ENCODE data around the gene C1orf21.

The C1orf21 gene

DNA sequence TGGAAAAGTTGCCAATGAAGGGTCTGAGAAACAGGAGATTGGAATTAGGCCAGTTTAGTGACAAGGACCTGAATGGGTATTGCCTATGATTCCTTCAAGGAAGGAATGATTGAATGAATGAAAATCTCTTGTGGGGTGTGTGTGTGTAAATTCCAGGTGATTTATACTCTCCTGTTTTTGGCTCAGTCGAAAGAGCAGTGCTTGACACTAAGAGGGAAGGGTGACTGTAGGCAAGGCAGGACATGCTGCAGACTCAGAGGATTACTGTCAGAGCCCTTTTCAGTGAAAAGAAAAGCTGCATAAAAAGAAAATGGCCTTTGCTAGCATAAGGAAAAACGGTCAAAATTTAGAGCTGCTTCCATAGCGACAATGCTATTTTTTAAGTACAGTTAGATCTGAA lies 30.1 kb downstream of the C1orf21 start:
- no peak for DNase-seq

- DNase-seq, result no peak
Measured at GRCh38 chr1:184417916-184418315, 31.1 kb downstream of the C1orf21 start.

DNA sequence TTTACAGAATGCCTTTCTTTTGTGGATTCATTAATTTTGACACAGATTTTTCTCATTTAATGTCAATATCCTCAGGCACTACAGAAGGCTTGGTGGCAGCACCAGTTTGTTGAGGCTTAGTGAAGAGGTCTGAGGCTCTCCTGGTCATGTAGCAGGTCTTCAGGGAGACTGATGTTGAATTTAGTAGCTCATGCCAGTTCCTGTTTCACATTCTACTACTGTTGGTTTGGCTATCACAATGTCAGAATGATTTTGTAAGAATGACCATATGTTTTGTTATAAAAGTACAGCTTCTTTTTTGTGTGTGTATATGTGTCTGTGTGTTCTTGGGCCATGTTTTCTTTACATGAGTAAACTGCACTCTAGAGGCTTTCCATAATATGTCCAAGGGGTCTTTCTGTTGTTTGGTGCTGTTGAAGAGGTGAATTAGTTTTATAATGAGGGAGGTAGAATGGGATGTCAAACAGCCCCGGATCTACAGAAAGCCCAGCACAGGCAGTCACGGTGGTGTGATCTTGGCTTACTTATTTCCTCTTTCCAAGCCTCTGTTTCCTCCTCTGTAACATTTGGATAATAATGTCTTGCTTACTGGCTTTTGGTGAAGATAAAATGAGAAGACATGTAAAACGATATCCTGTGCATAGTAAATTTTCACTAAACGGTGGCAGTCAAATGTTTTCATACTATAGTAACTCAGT lies 32.0 kb downstream of the C1orf21 start:
- no peak for DNase-seq

DNA sequence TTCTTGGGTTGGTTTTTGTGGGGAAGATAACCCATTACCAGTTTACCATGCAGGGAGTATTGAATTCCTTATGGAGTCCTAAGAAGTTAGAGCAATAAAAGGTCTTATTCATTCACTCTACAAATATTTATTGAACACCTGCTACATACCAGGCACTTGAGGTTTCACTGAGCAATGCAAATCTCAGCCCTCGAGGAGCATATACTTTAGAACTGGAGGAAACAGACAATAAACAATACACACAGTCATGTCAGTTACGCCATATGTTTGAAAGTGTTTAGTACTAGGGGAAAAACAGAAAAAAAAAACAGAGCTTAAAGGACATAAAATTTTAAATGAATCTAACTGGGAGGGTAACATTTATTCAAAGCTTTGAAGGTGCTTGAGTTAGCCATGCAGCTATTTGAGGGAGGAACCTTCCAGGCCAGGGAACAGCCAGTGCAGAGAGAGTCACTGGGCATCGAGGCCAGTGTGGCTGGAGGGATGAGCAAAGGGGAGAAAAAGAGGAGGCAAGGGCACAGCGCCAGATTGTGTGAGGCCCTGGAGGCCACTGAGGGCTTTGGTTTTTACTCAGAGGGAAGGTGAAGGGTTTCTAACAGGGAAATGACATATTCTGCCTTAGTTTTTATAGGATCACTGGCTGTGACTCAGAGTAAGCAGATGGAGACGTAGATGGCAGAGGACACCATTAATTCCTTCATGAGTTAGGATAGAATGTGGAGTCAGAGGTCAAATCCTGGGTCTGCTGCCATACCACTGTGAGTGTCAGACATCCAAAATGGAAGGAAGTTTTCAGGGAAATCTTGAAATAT lies 32.7 kb downstream of the C1orf21 start:
- no peak for DNase-seq

GRCh38 chr1:184422490-184423233 lies 35.8 kb downstream of the C1orf21 start:
- DNase-seq, result no peak

GRCh38 chr1:184423649-184424048 lies 36.8 kb downstream of the C1orf21 start:
- no peak for DNase-seq

DNA sequence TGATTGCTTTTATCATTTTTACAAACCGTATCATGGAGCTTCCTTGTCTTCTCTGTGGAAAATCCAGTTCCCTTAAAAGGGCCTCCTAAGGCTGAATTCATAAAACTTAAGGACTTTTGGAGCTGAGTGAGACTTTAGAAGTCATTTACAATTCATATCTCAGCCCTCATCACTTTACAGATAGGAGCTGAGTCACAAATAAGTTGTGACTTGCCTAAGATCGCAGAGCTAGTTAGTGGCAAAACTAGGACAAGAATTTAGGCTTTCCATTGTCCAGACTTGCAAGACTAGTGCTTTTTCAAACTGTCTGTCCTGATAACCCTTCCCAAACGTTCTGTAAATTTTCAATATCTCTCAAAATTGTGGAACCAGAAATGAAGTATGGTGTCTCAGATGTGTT lies 37.3 kb downstream of the C1orf21 start:
- no peak for DNase-seq

DNA sequence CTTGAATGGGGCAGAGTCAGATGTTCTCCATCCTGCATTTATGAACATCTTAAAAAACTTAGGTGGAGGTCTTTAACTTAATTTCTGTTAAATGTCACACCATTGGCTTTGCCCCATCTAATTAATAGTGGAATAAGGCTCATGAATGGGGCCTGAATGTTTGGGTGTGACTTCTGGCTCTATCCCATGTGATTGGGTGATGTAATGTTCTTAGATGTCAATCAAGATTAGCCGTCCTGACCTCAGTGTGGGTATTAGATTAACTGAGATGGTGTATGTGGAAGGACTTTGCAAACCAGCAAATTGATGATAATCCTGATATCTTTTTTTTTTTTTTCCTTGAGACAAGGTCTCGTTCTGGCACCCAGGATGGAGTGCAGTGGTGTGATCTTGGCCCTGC lies 38.1 kb downstream of the C1orf21 start:
- no peak for DNase-seq

DNA sequence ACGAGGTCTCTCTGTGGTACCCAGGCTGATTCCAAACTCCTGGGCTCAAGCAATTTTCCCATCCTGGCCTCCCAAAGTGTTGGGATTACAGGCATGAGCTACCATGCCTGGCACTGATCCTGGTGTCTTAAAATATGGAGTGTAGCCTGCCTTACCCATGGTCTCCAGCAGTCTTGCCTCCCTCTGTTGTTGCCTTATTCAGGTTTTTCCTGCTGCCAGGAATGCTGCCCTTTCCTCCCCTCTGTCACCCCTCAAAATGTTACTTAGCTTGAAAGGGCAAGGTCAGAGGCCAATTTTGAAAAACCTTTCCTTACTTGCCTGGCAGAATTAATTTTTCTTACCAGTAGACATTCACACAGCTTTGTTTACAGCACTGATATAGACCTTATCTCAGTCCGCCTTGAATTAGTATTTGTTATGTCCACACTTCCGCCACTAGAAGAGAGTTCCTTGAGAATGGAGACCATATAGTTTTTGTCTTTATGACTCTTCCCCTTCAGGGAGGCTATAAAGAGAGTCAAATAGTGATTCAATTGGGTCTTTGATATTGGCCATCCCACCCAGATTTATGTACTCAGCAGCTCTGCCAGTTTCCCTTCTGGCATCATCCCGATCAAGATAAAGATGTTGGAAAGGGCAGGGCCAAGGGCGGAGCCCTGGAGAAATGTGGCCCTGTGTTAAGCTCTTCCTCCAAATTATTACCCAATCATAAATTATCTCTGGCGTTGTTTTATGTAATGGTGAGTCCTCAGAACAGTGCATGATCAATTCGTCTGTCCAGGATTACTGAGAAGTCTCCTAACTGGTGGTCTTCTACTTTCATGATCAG lies 38.8 kb downstream of the C1orf21 start:
- DNase-seq, result no peak

DNA sequence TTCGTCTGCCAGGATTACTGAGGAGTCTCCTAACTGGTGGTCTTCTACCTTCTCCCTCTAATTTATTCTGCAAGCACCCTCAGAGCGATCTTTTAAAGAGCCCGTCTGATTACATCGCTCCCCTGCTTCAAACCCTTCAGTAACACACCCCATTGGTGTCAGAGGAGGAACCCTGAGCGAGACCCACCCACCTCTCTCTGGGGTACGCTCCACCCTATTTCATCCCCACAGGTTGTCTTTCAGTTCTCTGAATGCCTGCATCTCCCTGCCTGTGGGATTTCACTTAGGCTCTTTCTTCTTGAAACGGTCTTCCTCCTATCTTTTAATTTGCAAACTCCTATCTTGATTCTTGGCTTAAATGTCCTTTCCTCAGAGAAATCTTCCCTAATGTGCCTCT lies 39.4 kb downstream of the C1orf21 start:
- DNase-seq, result no peak

DNA sequence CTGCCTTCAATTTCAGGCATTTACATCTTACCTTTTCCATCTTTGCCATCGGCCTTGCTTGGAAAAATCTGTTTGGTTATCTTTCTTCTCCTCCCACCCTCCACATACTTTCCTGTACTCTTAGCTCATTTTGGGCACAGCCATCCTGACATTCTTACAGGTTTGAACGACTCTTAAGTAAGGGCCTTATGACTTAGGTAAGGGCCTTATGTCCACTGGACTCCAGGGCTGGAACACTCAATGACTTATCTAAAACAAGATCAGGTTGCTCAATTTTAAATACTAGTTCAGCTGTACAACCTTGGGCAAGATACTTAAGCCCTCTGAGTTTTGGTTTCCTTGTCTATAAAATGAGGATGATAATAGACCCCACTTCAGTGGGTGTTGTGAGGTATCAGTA lies 40.9 kb downstream of the C1orf21 start:
- no peak for DNase-seq

DNA sequence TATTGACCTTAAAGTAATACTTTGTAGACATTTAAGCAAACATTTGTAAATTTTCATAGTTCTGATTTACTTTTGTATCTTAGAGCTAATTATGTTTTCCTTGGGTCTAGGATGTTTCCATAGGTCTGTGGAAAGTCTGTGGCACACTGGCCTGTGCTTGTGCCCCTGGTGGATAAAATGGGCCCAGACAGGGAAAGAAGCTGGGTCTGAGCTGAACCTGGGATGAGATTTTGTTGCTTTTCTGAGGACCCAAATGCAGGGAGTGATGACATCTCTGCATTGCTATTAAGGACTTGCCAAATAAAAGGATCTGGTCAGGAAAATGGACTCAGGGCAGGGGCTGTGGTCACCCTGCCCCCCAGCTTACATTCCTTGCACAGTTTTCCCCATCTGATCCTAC lies 41.8 kb downstream of the C1orf21 start:
- DNase-seq, result no peak

GRCh38 chr1:184429335-184429734 lies 42.5 kb downstream of the C1orf21 start:
- no peak for DNase-seq

- DNase-seq, result peak; percentile 88
Measured at GRCh38 chr1:184433956-184434502, 47.2 kb downstream of the C1orf21 start.

DNA sequence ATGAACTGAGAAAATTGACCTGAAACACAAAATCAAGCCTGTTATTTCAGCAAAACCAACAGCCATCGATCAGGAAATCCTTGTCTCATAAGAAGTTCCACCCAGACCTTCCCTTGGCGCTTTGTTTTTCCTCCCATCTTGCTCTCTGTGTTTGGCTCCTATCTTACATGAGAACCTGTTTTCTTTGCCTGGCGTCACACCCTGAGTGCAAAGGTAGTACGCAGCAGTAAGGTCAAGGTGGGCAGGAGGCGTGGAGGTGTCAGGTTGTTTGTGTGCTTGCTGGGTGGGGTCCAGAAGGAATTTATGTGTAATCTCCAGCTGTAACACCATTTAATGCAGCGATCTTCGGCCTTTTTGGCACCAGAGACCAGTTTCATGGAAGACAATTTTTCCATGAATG lies 50.5 kb downstream of the C1orf21 start:
- no peak for DNase-seq

- DNase-seq, result no peak
Measured at GRCh38 chr1:184438363-184438762, 51.5 kb downstream of the C1orf21 start.

DNA sequence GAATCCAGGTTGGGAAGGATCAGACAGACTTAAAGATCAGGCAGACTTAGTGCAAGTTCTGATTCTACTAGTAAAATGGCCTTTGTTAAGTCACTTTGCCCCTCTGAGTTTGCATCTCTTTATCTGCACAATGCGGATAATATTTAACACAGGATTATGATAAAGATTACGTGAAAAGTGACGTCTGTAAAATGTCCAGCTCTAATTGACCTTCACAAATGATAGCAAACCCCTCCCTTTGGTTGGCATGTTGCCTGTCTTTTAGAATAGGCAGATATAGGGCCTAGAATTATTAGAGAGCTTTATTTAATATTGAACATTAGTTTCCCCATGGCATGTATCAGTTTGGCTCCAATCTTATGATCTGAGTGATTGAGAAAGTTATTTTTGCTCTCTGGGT lies 55.4 kb downstream of the C1orf21 start:
- DNase-seq, result no peak

- no peak for DNase-seq
Measured at GRCh38 chr1:184443201-184443600, 56.4 kb downstream of the C1orf21 start.

GRCh38 chr1:184443624-184444023 lies 56.8 kb downstream of the C1orf21 start:
- DNase-seq, result no peak

GRCh38 chr1:184445997-184446396 lies 59.2 kb downstream of the C1orf21 start:
- no peak for DNase-seq

DNA sequence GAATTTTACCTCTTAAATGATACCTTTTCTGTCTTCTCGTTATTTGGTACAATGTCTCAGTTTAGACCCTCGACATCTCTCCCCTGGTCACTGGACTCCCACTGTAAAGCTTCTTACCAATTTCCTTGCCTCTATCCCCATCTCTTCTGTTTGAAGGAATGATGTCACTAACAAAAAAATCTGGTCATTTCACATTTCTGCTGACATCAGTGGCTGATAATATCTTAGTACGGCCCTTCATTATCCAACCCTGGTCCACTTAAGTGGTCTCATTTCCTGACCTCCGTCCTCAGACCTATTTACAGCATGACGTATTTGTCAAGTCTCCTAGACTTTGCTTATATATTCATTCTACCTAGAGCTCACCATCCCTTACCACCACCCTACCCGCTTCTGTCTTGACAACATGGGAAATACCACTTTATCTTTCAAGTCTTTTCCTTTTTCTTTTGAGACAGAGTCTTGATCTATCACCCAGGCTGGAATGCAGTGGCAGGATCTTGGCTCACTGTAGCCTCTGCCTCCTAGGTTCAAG lies 60.9 kb downstream of the C1orf21 start:
- no peak for DNase-seq

- no peak for DNase-seq
Measured at GRCh38 chr1:184449916-184450315, 63.1 kb downstream of the C1orf21 start.

Measured in NCI-H1092 treated with DMSO at 0.1 percent for 48 hours (cell line).